HL-60 (cell line): Measurements from ENCODE around the gene ABHD18.

Source experiments
- CTCF ChIP-seq: IDR thresholded peaks from one replicate; pipeline ENCODE4 v1.5.1; 2011; ENCODE audit warnings: low read length, control low read depth, inconsistent platforms; ENCODE audit not compliant: insufficient read depth
- REST ChIP-seq: IDR thresholded peaks from 2 replicates; pipeline ENCODE4 v1.6.1; 2012; ENCODE audit warnings: low read depth; ENCODE audit not compliant: insufficient replicate concordance

GRCh38 chr4:127959794-127960193 lies 5.4 kb upstream of the ABHD18 start:
- TF ChIP-seq CTCF (no peak), REST (no peak)
